ENCODE measurements around the gene SDK2.
A peak's percentile ranks its signal among the peaks of the same experiment; 100 is the strongest.

SDK2 gene

GRCh38 chr17:73598212-73598611 is 46.0 kb downstream of the SDK2 start:
- no peak overlapping the region for H3K27ac ChIP-seq (replicated peaks; ENCODE audit: low read length)
- H2BK5ac ChIP-seq (ENCODE audit: low read length) = peak overlapping the region; percentile 70
- H4K8ac ChIP-seq (ENCODE audit: low read depth, low read length) = no peak overlapping the region
- no peak overlapping the region for H3K14ac ChIP-seq (ENCODE audit: low read length)
- peaks cover 0 to 3% of the 10 kb centered on the region in 2 donors for H3K36me3 ChIP-seq (replicated peaks in 1 of 2; ENCODE audit: control insufficient read depth in 2 of 2, insufficient read depth in 2 of 2, low read length in 2 of 2)
- H3K4ac ChIP-seq (ENCODE audit: low read length) = no peak overlapping the region
- no peak overlapping the region for H4K91ac ChIP-seq (ENCODE audit: low read depth, low read length, poor library complexity)
- no peak overlapping the region for H3K9ac ChIP-seq (ENCODE audit: low read depth, low read length, poor library complexity)
- no peak overlapping the region for H2BK15ac ChIP-seq (ENCODE audit: low read length)
- WGBS, 2 donors (ENCODE audit: extremely low coverage in 2 of 2, insufficient read length in 2 of 2, insufficient replicate concordance in 1 of 2) = no CpG with 5 or more reads among the region's 13 CpGs
- H3K4me2 ChIP-seq (ENCODE audit: insufficient read depth, low read length, poor library complexity, severe bottlenecking) = no peak overlapping the region
- peak overlapping the region; percentile 21 for H3K23ac ChIP-seq (ENCODE audit: low read depth, low read length, poor library complexity)
- H2BK120ac ChIP-seq (ENCODE audit: low read depth, low read length) = no peak overlapping the region
- no peak for DNase-seq (ENCODE audit: low spot score)
- no peak overlapping the region for H2AFZ ChIP-seq (ENCODE audit: low read length)
- no peaks in the 10 kb centered on the region for H3K27me3 ChIP-seq (ENCODE audit: control insufficient read depth in 3 of 3, insufficient read depth in 3 of 3, low read depth in 1 of 3, low read length in 3 of 3)
- H3K18ac ChIP-seq (ENCODE audit: low read length) = peak overlapping the region; percentile 85
- H3K4me3 ChIP-seq (ENCODE audit: low read length in 2 of 2) = no peak overlapping the region
- peaks cover 23% of the 10 kb centered on the region for H3K79me1 ChIP-seq (ENCODE audit: low read depth, low read length)
- H3K9me3 ChIP-seq (replicated peaks in 1 of 2; ENCODE audit: control insufficient read depth in 2 of 2, insufficient read depth in 1 of 2, low read depth in 1 of 2, low read length in 2 of 2) = peaks cover 0 to 7% of the 10 kb centered on the region in 2 donors
- H3K4me1 ChIP-seq (ENCODE audit: control insufficient read depth in 2 of 2, insufficient read depth in 1 of 2, low read depth in 1 of 2, low read length in 2 of 2) = peaks cover 10 to 13% of the 10 kb centered on the region in 2 donors
- H2AK5ac ChIP-seq (ENCODE audit: low read depth, low read length) = peak overlapping the region; percentile 12
- H2BK12ac ChIP-seq (ENCODE audit: low read length) = no peak overlapping the region

- peak overlapping the region; percentile 34 for H2AK5ac ChIP-seq (ENCODE audit: low read depth, low read length)
- H3K9me3 ChIP-seq (replicated peaks in 1 of 2; ENCODE audit: control insufficient read depth in 2 of 2, insufficient read depth in 1 of 2, low read depth in 1 of 2, low read length in 2 of 2) = no peaks in the 10 kb centered on the region
- DNase-seq (ENCODE audit: low spot score) = no peak
- no peak overlapping the region for H3K9ac ChIP-seq (ENCODE audit: low read depth, low read length, poor library complexity)
- peaks cover 24% of the 10 kb centered on the region for H3K79me1 ChIP-seq (ENCODE audit: low read depth, low read length)
- H3K36me3 ChIP-seq (replicated peaks in 1 of 2; ENCODE audit: control insufficient read depth in 2 of 2, insufficient read depth in 2 of 2, low read length in 2 of 2) = peaks cover 0 to 3% of the 10 kb centered on the region in 2 donors
- no peak overlapping the region for H2BK15ac ChIP-seq (ENCODE audit: low read length)
- H3K4me1 ChIP-seq (ENCODE audit: control insufficient read depth in 2 of 2, insufficient read depth in 1 of 2, low read depth in 1 of 2, low read length in 2 of 2) = peaks cover 10 to 13% of the 10 kb centered on the region in 2 donors
- H2BK12ac ChIP-seq (ENCODE audit: low read length) = no peak overlapping the region
- H3K4me3 ChIP-seq (ENCODE audit: low read length in 2 of 2) = no peak overlapping the region
- no peak overlapping the region for H3K23ac ChIP-seq (ENCODE audit: low read depth, low read length, poor library complexity)
- no peak overlapping the region for H3K4me2 ChIP-seq (ENCODE audit: insufficient read depth, low read length, poor library complexity, severe bottlenecking)
- H3K18ac ChIP-seq (ENCODE audit: low read length) = peak overlapping the region; percentile 84
- H4K8ac ChIP-seq (ENCODE audit: low read depth, low read length) = no peak overlapping the region
- H2BK5ac ChIP-seq (ENCODE audit: low read length) = peak overlapping the region; percentile 13
- no peak overlapping the region for H2AFZ ChIP-seq (ENCODE audit: low read length)
- no peak overlapping the region for H3K27ac ChIP-seq (replicated peaks; ENCODE audit: low read length)
- no peaks in the 10 kb centered on the region for H3K27me3 ChIP-seq (ENCODE audit: control insufficient read depth in 3 of 3, insufficient read depth in 3 of 3, low read depth in 1 of 3, low read length in 3 of 3)
- H4K91ac ChIP-seq (ENCODE audit: low read depth, low read length, poor library complexity) = peak overlapping the region; percentile 59
- no peak overlapping the region for H3K4ac ChIP-seq (ENCODE audit: low read length)
- WGBS, 2 donors (ENCODE audit: extremely low coverage in 2 of 2, insufficient read length in 2 of 2, insufficient replicate concordance in 1 of 2) = no CpG with 5 or more reads among the region's 7 CpGs
- no peak overlapping the region for H2BK120ac ChIP-seq (ENCODE audit: low read depth, low read length)
- H3K14ac ChIP-seq (ENCODE audit: low read length) = peak overlapping the region; percentile 4
These were observed 48.3 kb downstream of the SDK2 start for GRCh38 chr17:73595931-73596330.

DNA sequence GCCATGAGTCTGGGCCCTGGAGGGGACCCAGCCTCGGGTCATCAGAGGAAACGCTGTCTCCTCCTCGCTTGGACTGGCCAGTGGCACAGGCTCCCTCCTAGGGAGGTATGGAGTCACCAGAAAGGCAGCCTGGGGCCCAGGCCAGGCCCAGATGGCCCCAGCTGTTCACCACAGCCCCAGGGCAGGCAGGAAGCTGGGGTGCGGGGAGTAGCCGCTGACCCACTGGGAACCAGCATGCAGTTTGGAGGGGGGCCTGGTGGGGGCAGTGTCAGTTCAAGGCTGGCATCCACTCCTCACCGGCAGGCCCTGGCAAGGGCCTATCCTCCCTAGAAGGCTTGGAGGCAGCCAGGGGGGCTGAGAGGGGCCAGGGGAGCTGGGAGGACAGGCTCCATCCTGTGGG is 48.8 kb downstream of the SDK2 start:
- no peak overlapping the region for H2BK12ac ChIP-seq (ENCODE audit: low read length)
- H3K14ac ChIP-seq (ENCODE audit: low read length) = peak overlapping the region; percentile 4
- H3K23ac ChIP-seq (ENCODE audit: low read depth, low read length, poor library complexity) = no peak overlapping the region
- DNase-seq (ENCODE audit: low spot score) = no peak
- no CpG with 5 or more reads among the region's 6 CpGs for WGBS, 2 donors (ENCODE audit: extremely low coverage in 2 of 2, insufficient read length in 2 of 2, insufficient replicate concordance in 1 of 2)
- H3K27me3 ChIP-seq (ENCODE audit: control insufficient read depth in 3 of 3, insufficient read depth in 3 of 3, low read depth in 1 of 3, low read length in 3 of 3) = no peaks in the 10 kb centered on the region
- no peak overlapping the region for H4K8ac ChIP-seq (ENCODE audit: low read depth, low read length)
- peaks cover 24% of the 10 kb centered on the region for H3K79me1 ChIP-seq (ENCODE audit: low read depth, low read length)
- H3K18ac ChIP-seq (ENCODE audit: low read length) = peak overlapping the region; percentile 87
- peak overlapping the region; percentile 34 for H2AK5ac ChIP-seq (ENCODE audit: low read depth, low read length)
- no peak overlapping the region for H3K4me3 ChIP-seq (ENCODE audit: low read length in 2 of 2)
- no peaks in the 10 kb centered on the region for H3K9me3 ChIP-seq (replicated peaks in 1 of 2; ENCODE audit: control insufficient read depth in 2 of 2, insufficient read depth in 1 of 2, low read depth in 1 of 2, low read length in 2 of 2)
- H2BK5ac ChIP-seq (ENCODE audit: low read length) = peak overlapping the region; percentile 13
- no peak overlapping the region for H3K4me2 ChIP-seq (ENCODE audit: insufficient read depth, low read length, poor library complexity, severe bottlenecking)
- no peak overlapping the region for H2BK120ac ChIP-seq (ENCODE audit: low read depth, low read length)
- no peak overlapping the region for H3K27ac ChIP-seq (replicated peaks; ENCODE audit: low read length)
- H3K4ac ChIP-seq (ENCODE audit: low read length) = no peak overlapping the region
- no peak overlapping the region for H3K9ac ChIP-seq (ENCODE audit: low read depth, low read length, poor library complexity)
- no peak overlapping the region for H2BK15ac ChIP-seq (ENCODE audit: low read length)
- H2AFZ ChIP-seq (ENCODE audit: low read length) = no peak overlapping the region
- H3K4me1 ChIP-seq (ENCODE audit: control insufficient read depth in 2 of 2, insufficient read depth in 1 of 2, low read depth in 1 of 2, low read length in 2 of 2) = peaks cover 10 to 12% of the 10 kb centered on the region in 2 donors
- peaks cover 0 to 3% of the 10 kb centered on the region in 2 donors for H3K36me3 ChIP-seq (replicated peaks in 1 of 2; ENCODE audit: control insufficient read depth in 2 of 2, insufficient read depth in 2 of 2, low read length in 2 of 2)
- peak overlapping the region; percentile 59 for H4K91ac ChIP-seq (ENCODE audit: low read depth, low read length, poor library complexity)

- Histone ChIP-seq H4K8ac (ENCODE audit: low read depth, low read length) (no peak overlapping the region), H4K91ac (ENCODE audit: low read depth, low read length, poor library complexity) (no peak overlapping the region), H3K4me1 (ENCODE audit: control insufficient read depth in 2 of 2, insufficient read depth in 1 of 2, low read depth in 1 of 2, low read length in 2 of 2) (peaks cover 10 to 13% of the 10 kb centered on the region in 2 donors), H3K27me3 (ENCODE audit: control insufficient read depth in 3 of 3, insufficient read depth in 3 of 3, low read depth in 1 of 3, low read length in 3 of 3) (no peaks in the 10 kb centered on the region), H3K23ac (ENCODE audit: low read depth, low read length, poor library complexity) (no peak overlapping the region), H3K36me3 (replicated peaks in 1 of 2; ENCODE audit: control insufficient read depth in 2 of 2, insufficient read depth in 2 of 2, low read length in 2 of 2) (peaks cover 0 to 3% of the 10 kb centered on the region in 2 donors), H3K9ac (ENCODE audit: low read depth, low read length, poor library complexity) (no peak overlapping the region), H3K18ac (ENCODE audit: low read length) (peak overlapping the region; percentile 87), H3K14ac (ENCODE audit: low read length) (no peak overlapping the region), H2BK12ac (ENCODE audit: low read length) (no peak overlapping the region), H3K9me3 (replicated peaks in 1 of 2; ENCODE audit: control insufficient read depth in 2 of 2, insufficient read depth in 1 of 2, low read depth in 1 of 2, low read length in 2 of 2) (no peaks in the 10 kb centered on the region), H2AFZ (ENCODE audit: low read length) (no peak overlapping the region), H3K4ac (ENCODE audit: low read length) (no peak overlapping the region), H2AK5ac (ENCODE audit: low read depth, low read length) (no peak overlapping the region), H3K79me1 (ENCODE audit: low read depth, low read length) (peaks cover 24% of the 10 kb centered on the region), H2BK5ac (ENCODE audit: low read length) (peak overlapping the region; percentile 13), H2BK120ac (ENCODE audit: low read depth, low read length) (no peak overlapping the region), H2BK15ac (ENCODE audit: low read length) (no peak overlapping the region), H3K27ac (replicated peaks; ENCODE audit: low read length) (no peak overlapping the region), H3K4me3 (ENCODE audit: low read length in 2 of 2) (peak overlapping the region in 1 of 2 donors; percentile 21), H3K4me2 (ENCODE audit: insufficient read depth, low read length, poor library complexity, severe bottlenecking) (no peak overlapping the region)
- DNase-seq (ENCODE audit: low spot score) = no peak
- 100% methylated on average over 1 of the region's 6 CpGs; no CpG with 5 or more reads in 1 of the 2 donors for WGBS, 2 donors (ENCODE audit: extremely low coverage in 2 of 2, insufficient read length in 2 of 2, insufficient replicate concordance in 1 of 2)
These were observed 49.2 kb downstream of the SDK2 start for GRCh38 chr17:73595068-73595467.

All from neuronal stem cell (in vitro differentiated cells).